GM19351 (cell line): ENCODE data around the gene BARD1.
"Not testable (repeated sequence)": the region's sequence is repeated elsewhere in the genome, so short reads cannot be mapped to it uniquely, and the experiment has no call there.

Source experiments
- ATAC-seq: cut with Tn5 transposase; IDR thresholded peaks from one replicate; pipeline ENCODE4 v1.9.1; 2021; ENCODE audit warnings: mild to moderate bottlenecking, moderate library complexity; ENCODE audit not compliant: unreplicated experiment

Gene BARD1

DNA sequence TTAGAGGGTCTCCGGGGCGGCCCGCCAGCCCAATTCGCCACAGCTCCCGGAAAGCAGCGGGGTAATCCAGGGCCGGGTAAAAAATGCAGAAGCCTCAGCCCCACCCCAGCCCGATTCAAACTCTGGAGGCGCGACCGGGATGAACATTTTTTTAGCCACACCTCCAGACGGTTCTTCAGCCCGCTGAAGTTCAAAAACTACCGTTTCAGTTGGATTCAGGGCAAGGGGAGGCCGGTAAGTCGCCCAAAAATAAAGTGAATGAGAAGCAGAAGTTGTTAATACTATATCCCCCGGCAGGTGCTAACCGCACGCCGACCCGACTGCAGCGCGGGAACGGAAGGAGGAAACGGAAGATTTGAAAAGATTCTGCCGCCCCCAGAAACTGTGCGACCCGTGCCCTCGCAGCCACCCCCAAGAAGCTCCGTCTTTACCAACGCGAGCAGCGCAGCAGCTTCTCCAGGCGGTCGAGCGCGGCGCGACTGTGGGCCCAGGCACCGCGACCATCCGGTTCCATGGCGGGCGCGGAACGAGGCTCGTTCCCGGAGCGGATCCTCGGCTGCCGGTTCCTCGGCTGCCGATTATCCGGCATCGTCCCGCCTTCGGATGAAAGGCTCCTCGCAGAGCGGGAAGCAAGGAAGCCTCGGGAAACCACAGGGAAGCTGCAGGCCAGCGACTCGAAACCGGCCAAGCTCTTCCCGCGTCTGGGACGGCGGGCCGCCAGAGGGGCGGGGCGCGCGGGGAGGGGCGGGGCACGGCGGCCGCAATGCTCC, at the start of gene BARD1:
TSS of gene BARD1 (minus strand) at position 703 of the 770 bp plus-strand sequence. CDS start at position 589, 114 bp downstream.
- peak; percentile 18 for ATAC-seq

DNA sequence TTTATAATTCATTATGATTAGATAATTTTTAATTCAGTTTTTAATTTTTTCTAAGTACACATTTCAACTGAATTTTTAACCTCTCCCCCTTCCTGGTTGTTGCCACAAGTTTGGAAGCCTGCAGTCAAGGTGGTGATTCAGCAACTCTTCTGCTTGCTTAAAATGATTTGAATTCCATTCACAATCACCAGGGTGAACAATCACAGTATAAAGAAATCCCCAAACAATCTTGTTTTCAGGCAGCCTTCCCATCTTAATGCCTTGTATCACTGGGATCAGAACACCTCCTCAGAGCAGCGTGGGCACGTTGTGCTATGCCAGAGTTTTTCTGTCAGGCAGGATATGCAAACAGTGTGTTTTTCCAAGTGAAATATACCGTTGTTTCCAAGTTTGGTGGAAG, 46.7 kb upstream of the BARD1 start:
- ATAC-seq, result no peak

DNA sequence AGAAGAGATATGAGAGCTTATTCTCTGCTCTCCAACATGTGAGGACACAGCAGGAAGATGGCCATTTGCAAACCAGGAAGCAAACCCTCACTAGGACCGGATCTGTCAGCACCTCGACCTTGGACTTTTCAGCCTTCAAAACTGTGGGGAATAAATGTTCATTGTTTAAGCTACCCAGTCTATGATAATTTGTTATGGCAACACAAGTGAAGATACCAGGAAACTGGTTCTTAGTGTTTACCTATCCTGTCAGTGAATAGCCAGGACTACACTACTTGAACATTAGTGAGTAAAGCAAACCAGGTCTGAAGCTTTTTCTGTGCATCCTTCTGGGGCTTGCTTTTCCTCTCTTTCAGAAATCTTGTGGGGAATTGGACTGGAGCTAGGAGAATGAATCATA, 44.4 kb upstream of the BARD1 start:
- no peak for ATAC-seq

DNA sequence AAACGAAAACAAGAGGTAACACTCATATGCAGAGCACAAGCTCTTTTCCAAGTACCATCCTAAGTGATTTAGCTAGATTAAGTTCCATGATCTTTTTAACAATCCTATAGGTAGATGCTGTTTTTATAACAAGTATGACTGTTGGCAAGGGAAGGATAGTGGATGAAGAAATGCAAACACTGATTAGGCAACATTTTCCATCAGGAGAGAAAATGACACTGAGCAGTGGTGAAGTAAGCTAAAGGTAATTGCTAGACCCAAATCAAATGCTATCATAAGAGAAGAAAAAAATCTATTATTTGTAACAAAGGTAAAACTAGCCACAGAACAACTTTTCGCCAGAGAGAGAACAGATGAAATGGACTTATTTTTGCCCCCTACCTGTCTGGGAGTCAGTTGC, 34.3 kb upstream of the BARD1 start:
- no peak for ATAC-seq

DNA sequence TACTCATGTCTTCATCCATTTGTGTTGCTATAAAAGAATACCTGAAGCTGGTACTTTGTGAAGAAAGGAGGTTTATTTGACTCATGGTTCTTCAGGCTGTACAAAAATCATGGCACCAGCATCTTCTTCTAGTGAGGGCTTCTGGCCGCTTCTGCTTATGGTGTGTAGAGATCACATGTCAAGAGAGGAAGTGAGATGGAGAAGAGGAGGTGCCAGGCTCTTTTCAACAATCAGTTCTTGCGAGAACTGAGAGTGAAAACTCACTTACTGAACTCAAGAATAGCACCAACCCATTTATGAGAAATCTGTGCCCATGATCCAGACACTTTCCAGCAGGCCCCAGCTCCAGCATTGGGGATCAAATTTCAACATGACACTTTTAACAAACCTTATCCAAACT, 30.0 kb upstream of the BARD1 start:
- ATAC-seq, result peak; percentile 85

DNA sequence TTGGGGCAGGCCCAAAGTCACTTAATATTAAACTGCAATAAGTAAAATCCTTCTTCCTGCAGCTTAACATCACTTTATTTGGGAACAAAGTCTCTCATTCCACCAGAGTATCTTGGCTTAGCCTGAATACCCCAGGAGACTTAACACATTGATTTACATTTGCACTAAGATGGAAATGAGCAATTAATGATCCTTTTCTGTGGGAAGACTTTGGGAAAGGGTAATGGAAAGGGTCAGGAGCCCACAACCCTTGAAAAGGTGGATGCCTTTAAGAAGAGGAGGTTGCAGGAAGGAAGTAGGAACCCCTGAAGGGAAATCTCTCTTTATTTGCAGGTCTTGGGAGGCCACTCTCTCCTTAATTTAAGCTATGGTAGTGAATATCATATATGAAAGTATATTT, 28.0 kb upstream of the BARD1 start:
- no peak for ATAC-seq

DNA sequence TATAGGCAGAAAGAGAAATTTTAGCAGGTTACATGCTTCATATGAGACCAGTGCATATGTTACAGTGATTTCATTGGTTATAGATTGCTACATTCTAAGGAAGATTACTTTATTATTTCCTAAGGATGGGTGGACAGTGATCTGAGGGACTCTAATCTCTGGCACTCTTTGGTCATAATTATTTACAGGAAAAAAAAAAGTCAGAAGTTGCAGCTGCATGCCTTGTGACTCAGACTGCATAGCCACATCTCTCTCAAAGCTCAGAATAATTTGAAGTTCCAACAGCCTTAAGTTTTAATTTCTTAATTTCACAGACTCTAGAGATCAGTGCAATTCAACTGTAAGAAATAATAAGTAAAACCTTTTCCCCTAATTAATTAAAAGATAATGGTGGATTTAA, 27.1 kb upstream of the BARD1 start:
- ATAC-seq, result no peak

DNA sequence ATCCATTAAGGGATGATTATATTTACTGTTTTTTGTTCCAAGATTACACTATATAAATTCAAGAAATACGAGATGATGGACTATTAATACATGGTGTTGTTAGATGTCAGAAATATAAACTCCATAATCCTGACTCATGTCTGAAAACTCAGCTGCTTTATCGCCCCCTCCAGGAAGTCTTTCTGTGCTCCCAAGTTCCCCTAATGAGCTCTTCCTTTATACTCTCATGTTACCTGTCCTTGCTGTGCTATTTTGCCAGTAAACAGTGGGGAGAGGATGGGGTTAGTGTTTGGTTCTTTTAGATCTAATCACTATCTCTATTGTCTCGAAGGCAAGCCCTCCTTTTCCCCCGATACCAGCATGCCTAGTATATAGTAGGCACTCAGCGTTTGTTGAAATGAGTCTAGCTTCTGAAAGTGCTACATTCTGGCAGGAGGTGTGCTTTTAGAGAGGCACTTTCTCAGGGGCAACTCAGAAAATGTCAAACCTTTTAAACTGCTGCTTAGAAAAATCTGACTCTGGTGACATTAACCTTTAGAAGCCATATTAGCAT, 21.4 kb upstream of the BARD1 start:
- no peak for ATAC-seq

DNA sequence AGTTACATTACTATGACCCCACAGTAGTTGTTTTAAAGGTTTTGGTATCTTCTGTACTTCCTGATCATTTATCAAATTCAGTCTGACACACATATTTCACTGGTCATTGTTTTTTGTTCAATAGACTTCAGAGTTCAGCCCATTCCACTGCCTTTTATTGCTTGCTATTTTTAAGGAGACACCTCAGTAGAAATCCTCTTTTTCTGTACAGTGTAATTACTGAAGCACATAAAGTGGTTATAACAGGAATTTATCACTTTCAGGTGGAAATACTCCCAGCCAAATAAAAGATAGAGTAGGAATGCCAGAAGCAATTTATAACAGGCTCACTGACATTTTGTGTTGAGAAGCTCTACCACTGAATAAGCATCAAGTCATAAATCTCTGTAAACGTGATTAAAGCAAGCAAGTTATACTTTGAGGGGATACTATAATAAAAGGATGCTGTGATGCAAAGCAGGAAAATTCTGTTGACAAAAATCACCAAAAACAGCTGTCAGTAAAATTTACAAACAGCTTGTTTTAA, 6.6 kb upstream of the BARD1 start:
- ATAC-seq, result no peak

DNA sequence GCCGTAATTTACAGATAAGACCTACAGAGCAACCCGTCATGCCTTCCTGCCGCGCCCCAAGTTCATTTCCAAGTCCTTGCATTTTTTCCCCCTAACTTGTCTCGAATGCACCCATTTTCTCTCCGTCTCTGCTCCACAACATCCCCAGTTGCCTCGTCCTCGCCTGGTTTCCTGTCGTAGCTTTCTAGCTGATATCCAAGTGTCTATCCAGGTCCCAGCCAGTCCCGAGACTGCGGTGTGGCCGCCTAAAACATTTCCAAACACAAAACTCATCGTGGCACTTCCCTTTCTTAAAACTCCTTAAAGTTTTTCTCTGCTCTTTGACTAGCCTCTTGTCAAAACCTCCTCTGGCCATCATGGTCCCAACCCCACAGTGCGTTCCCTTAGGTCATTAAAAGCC, 1.2 kb upstream of the BARD1 start:
- ATAC-seq, result no peak

DNA sequence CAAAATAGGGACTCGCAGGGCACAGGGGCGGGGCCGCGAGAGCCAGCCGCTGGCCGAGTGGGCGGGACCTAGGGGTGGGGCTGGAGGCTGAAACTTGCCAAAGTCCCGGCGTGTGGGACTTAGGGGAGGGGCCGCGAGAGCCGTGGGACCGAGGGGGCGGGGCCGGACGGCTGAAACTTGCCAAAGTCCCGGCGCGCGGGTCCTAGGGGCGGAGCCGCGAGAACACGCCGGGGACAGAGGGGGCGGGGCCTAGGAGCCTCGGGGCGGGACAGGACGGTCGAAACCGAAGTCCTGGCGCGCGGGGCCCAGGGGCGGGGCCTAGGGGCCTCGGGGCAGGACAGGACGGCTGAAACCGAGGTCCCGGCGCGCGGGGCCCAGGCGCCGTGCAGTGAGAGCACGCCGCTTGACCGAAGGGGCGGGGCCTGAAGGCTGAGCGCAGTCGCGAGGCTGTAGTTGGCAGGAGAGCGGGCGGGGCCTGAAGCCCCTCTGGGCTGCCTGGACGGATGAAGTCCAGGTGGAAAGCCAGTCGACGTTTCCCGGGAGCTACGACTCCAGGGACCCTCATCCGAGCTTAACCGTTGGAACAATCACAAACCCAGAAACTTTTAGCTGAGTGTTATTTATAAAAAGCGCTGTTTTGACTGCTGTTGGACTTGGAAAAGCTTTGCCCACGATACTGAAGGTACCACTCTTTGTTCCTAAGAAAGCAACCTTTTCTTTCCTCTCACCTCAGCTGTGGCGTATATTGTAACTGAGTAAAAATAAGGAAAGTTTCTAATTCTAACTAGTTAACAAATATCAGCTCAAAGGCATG, 475 bp upstream of the BARD1 start:
- peak; percentile 81 for ATAC-seq

DNA sequence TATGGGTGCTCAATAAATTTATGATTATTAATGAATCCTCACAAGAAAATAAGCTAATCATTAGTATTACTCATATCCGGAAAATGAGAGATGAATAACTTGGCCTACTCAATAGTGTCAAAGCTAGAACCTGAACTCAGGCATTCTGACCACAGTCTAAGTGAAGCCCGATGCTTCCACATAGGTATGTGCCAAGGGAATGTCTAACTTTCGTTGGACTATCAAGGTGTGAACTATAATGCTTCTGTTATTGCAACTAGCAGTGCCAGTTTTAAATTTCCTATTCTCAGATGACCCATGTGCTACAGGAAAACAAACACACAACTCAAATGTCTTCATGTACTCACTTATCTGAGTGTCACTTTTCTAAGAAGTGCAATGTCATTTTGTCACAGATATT, 1.8 kb downstream of the BARD1 start:
- ATAC-seq, result no peak

DNA sequence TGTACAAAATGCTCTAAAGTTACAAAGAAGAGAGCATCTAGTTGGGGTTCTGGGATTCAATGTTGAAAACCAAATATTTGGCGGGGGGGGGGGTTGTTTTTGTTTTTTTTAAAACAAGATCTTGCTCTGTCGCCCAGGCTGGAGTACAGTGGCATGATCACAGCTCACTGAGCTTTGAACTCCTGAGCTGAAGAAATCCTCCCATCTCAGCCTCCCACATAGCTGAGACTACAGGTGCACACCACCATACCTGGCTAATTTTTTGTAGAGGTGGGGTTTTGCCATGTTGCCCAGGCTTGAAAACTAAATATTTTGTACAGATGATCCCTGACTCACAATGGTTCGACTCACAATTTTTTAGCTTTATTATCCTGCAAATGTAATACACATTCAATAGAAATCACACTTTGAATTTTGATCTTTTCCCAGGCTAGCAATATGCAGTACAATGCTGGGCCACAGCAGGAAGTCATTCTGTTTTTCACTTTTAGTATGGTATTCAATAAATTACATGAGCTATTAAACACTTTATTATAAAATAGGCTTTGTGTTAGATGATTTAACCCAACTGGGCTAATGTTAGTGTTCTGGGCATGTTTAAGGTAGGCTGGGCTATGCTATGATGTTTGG, 7.6 kb downstream of the BARD1 start:
- ATAC-seq, result no peak

DNA sequence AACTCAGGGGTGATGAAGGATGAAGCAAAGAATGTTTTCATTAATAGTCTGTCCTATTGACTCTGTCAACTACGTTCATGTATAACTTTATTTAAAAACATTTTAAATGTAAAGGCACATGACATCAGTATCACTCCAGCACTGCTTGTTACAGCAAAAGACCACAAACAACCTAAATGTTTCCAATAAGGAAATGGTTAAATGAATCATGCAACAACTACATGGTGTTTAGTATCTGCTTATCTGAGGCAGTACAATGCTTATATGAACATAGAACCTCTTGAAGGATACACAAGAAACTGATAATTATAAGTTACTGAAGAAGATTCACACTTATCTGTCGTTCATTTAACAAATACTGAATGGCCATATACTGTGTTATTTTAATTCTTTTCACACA, 8.4 kb downstream of the BARD1 start:
- ATAC-seq, result peak; percentile 47

DNA sequence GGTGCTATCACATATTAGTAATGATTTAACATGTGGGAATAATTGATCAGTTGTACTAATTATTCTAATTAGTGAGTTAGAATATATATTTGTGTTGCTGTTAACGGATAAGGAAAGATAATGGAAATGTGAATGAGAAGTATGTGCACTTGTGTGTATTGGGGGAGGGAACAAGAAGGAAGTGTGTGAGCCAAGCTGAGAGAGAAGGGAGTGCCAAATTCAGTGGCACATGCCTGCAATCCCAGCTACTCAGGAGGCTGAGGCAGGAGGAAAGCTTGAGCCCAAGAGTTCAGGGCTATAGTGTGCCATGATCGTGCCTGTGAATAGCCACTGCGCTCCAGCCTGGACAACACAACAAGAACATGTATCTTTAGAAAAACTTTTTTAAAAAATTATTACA, 9.3 kb downstream of the BARD1 start:
- no peak for ATAC-seq

DNA sequence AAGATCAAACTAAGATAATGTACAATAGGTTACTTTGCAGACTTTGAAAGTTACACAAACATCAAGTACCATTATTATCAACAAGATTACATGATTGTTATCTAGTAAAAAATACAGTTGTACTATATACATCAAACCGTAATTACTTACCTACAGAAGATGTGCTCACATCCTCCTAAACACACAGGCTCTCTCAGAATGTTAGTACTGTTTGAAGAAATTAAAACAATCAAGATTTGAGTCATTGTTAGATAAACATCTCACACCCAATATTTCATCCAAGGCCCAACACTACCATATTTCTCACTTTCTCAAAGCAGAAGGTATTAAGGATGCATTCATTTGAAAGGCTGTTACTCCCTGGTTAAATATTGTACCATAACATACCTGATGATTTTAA, 12.6 kb downstream of the BARD1 start:
- no peak for ATAC-seq

DNA sequence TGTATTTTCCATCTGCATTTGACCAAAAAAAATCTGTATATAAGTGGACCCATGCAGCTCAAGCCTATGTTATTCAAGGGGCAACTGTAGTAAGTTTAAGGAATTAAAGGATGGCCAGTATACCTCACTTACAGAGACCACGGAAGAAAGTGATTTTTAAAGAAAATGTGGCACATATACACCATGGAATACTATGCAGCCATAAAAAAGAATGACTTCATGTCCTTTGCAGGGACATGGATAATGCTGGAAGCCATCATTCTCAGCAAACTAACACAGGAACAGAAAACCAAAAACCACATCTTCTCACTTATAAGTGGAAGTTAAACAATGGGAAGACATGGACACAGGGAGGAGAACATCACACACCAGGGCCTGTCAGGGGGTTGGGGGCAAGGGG, 26.3 kb downstream of the BARD1 start:
- ATAC-seq, result not testable (repeated sequence)

DNA sequence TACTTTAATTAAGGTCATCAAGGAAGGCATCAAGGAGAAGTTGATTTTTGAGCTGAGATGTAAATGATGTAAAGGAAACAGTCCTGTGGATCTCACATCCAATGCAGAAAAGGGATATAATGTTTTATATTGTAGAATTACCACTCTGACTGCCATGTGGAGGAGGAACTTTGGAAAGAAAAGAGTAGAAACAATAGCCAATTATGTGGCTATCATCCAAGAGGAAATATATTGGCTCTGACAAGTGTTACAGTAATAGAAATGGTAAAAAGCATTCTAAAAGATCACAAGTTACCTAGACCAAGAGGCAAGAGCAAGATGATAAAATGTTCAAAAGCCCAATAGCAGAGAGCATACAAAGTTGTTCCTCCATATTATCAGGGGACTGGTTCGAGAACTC, 26.8 kb downstream of the BARD1 start:
- ATAC-seq, result no peak

DNA sequence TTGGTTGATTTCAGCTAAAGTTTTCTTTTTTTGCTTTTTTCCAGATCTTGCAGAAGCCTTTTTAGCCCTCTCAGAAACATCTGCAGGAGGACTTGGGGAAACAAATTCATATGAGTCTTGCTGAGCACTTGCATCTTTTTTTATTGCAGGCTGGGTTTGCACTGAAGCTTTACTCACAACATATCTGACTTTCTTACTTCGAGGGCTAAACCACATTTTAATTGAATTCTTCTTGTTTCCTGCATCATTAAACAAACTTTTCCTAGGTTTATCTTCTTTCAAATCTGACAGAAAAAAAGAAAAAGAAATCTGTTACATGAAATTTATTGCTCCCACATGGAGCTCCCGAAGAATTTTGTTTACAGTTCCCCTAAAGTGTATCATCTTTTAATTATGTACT, 28.3 kb downstream of the BARD1 start:
- ATAC-seq, result no peak

DNA sequence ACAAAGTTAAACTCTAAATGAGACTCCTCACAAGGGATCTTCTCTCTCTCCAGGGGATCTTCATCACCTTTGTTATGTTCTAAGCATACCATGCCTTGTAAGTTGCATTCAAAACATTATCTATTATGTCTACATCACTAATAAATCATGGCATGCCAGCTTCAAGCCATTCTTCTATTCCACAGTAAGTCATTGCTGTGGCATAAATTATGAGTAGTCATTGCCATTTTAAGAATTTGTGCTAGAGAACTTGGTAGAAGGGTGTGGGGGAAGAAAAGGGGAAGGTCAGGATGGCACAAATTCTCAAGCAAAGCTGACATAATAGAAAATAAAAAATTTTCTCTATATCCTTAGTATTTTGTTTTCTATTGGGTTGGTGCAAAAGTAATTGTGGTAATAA, 33.5 kb downstream of the BARD1 start:
- ATAC-seq, result no peak

DNA sequence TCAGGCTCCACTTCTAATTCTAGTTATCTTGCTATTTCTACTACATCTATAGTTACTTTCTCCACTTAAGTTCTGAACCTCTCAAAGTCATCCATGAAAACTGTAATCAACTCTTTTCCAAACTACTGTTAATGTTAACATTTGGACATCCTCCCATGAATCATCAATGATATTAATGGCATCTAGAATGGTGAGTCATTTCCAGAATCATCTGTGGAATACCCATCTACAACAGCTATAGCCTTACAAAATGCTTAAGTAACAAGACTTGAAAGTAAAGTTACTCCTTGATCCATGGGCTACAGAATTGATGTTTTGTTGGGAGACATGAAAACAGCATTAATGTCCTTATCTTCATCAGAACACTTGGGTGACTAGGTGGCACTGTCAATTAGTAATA, 35.4 kb downstream of the BARD1 start:
- no peak for ATAC-seq
